GM23338 (cell line): ENCODE measurements around the gene TRIM24. TPM values are rescaled to one million over a fixed set of nuclear protein-coding genes. Genes with fewer than 3 reads are reported as not detected.

Source experiments
- ATAC-seq: fragments of 200-7000 bp; cut with Tn5 transposase; 3 replicates; pipeline ENCODE4 v1.9.1; 2020
- DNase-seq: peaks from one replicate; pipeline ENCODE4 v3.0.0-alpha.2; 2015; ENCODE audit warnings: low spot score
- H2AFZ ChIP-seq: fragments of 200-600 bp; sonication (generic); 2 replicates; pipeline ENCODE4 v1.8.0; 2016; ENCODE audit warnings: antibody characterized with exemption, mild to moderate bottlenecking, moderate library complexity
- H3F3A ChIP-seq: fragments of 200-600 bp; sonication (generic); replicated peaks from 2 replicates; pipeline ENCODE4 v1.8.0; 2017; ENCODE audit warnings: antibody characterized with exemption, mixed run types, low read depth
- H3K27ac ChIP-seq: fragments of 200-600 bp; sonication (generic); 2 replicates; pipeline ENCODE4 v1.6.1; 2016; ENCODE audit warnings: low read depth
- H3K27me3 ChIP-seq: fragments of 200-600 bp; sonication (generic); 2 replicates; pipeline ENCODE4 v1.8.0; 2016; ENCODE audit warnings: mild to moderate bottlenecking, mixed run types, moderate library complexity; ENCODE audit not compliant: insufficient read depth
- H3K36me3 ChIP-seq: fragments of 200-600 bp; sonication (generic); 2 replicates; pipeline ENCODE4 v1.8.0; 2016; ENCODE audit warnings: mild to moderate bottlenecking; ENCODE audit not compliant: insufficient read depth
- H3K4me1 ChIP-seq: fragments of 200-600 bp; sonication (generic); 2 replicates; pipeline ENCODE4 v1.8.0; 2016; ENCODE audit warnings: mild to moderate bottlenecking, moderate library complexity; ENCODE audit not compliant: insufficient read depth
- H3K4me2 ChIP-seq: fragments of 200-600 bp; sonication (generic); 2 replicates; pipeline ENCODE4 v1.7.1; 2017; ENCODE audit warnings: mixed run types
- H3K4me3 ChIP-seq: fragments of 200-600 bp; sonication (generic); 2 replicates; pipeline ENCODE4 v1.6.1; 2016; ENCODE audit warnings: mixed run types
- H3K79me2 ChIP-seq: fragments of 200-600 bp; sonication (generic); replicated peaks from 2 replicates; pipeline ENCODE4 v1.8.0; 2017; ENCODE audit warnings: mild to moderate bottlenecking; ENCODE audit not compliant: insufficient read depth
- H3K9me2 ChIP-seq: fragments of 200-600 bp; sonication (generic); 2 replicates; pipeline ENCODE4 v1.8.0; 2017; ENCODE audit not compliant: insufficient read depth
- H4K20me1 ChIP-seq: fragments of 200-600 bp; sonication (generic); replicated peaks from 2 replicates; pipeline ENCODE4 v1.8.0; 2017; ENCODE audit warnings: mild to moderate bottlenecking; ENCODE audit not compliant: insufficient read depth
- H3K27ac Mint-ChIP-seq: 2 replicates; pipeline ENCODE4 v1.8.0; 2020; ENCODE audit warnings: inconsistent platforms, mild to moderate bottlenecking, moderate library complexity, mixed read lengths
- H3K27me3 Mint-ChIP-seq: 3 replicates; pipeline ENCODE4 v1.8.0; 2022; ENCODE audit warnings: low read depth, mild to moderate bottlenecking, moderate library complexity, mixed read lengths, inconsistent platforms; ENCODE audit not compliant: insufficient read depth, poor library complexity
- H3K36me3 Mint-ChIP-seq: 3 replicates; pipeline ENCODE4 v1.8.0; 2021; ENCODE audit warnings: low read depth, mild to moderate bottlenecking, inconsistent platforms, moderate library complexity, mixed read lengths
- H3K4me1 Mint-ChIP-seq: 3 replicates; pipeline ENCODE4 v1.8.0; 2020; ENCODE audit warnings: mild to moderate bottlenecking, inconsistent platforms, mixed read lengths
- H3K4me3 Mint-ChIP-seq: 3 replicates; pipeline ENCODE4 v1.8.0; 2021; ENCODE audit warnings: moderate library complexity, mild to moderate bottlenecking, inconsistent platforms, mixed read lengths
- H3K9me3 Mint-ChIP-seq: 3 replicates; pipeline ENCODE4 v1.8.0; 2020; ENCODE audit warnings: moderate library complexity, mild to moderate bottlenecking, inconsistent platforms, mixed read lengths
- EZH2 ChIP-seq: fragments of 200-600 bp; sonication (generic); IDR thresholded peaks from one replicate; pipeline ENCODE4 v1.8.0; 2017; ENCODE audit warnings: antibody characterized with exemption, mild to moderate bottlenecking, low read depth; ENCODE audit not compliant: unreplicated experiment
- NANOG ChIP-seq: IDR thresholded peaks from 2 replicates; pipeline ENCODE4 v1.6.1; 2016; ENCODE audit warnings: antibody characterized with exemption, borderline replicate concordance
- POLR2AphosphoS5 ChIP-seq: IDR thresholded peaks from 2 replicates; pipeline ENCODE4 v1.6.1; 2016; ENCODE audit warnings: antibody characterized with exemption, low read depth
- polyA plus RNA-seq: library from polyadenylated mRNA; unstranded; fragments of >200 nt; fragmentation: Nextera tagmentation; extraction: Ambion mirVana; gene quantifications from 2 replicates; pipeline ENCODE4 v1.2.1, GENCODE V29; 2016
- total RNA-seq: library from RNA; depleted of rRNA; stranded (reverse); fragments of >200 nt; shearing (Covaris generic); gene quantifications from 2 replicates; pipeline ENCODE4 v1.2.3, GENCODE V29; 2014
- TF ChIP-seq, protein P1 (sequence below): fragments of 250-450 bp; sonication (Bioruptor Pico); IDR thresholded peaks from 2 replicates; pipeline ENCODE4 v1.5.0; 2020; ENCODE audit warnings: mild to moderate bottlenecking, moderate library complexity

Gene TRIM24
- total and polyA plus RNA-seq, 2 experiments from 2014 or later = 67.0 to 120 TPM

DNA sequence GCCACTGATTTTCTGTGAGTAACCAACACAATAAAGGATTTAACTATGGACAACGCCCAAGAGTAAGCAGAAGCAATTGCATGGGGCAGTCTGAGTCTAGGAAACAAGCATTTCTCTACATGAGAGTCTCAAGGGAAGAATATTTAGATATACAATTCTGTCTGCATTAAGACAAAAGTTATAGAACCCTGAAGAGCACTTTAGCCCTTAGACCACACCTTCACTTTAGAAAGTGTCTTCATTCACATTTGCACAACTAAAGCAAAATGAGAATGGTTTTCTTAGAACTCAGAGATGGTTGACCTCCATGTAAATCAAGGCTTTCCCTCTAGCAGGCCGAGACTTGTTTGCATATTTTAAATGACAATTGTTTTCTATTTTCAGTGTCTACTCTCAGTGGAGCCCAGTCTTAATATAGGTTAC lies 25.5 kb upstream of the TRIM24 start:
- Mint-ChIP-seq H3K9me3 (peaks cover 58% of the 10 kb centered on the region), H3K4me3 (no peak overlapping the region), H3K27ac (no peak overlapping the region), H3K27me3 (peaks cover 1% of the 10 kb centered on the region), H3K36me3 (peaks cover 60% of the 10 kb centered on the region), H3K4me1 (peaks cover 15% of the 10 kb centered on the region)
- no peaks in the 10 kb centered on the region for H3K79me2 ChIP-seq
- H3K4me1 ChIP-seq = peaks cover 27% of the 10 kb centered on the region
- peak overlapping the region; percentile 24; the same call in 1 of the 2 replicates for H3K4me3 ChIP-seq
- DNase-seq (peak; percentile 18), ATAC-seq (peak; percentile 39; the same call in 1 of the 3 replicates)
- TF ChIP-seq NANOG (0 out of 2 replicates have a peak, but pooled peaks have one; percentile 23), POLR2AphosphoS5 (no peak)
- TF ChIP-seq, protein P1, sequence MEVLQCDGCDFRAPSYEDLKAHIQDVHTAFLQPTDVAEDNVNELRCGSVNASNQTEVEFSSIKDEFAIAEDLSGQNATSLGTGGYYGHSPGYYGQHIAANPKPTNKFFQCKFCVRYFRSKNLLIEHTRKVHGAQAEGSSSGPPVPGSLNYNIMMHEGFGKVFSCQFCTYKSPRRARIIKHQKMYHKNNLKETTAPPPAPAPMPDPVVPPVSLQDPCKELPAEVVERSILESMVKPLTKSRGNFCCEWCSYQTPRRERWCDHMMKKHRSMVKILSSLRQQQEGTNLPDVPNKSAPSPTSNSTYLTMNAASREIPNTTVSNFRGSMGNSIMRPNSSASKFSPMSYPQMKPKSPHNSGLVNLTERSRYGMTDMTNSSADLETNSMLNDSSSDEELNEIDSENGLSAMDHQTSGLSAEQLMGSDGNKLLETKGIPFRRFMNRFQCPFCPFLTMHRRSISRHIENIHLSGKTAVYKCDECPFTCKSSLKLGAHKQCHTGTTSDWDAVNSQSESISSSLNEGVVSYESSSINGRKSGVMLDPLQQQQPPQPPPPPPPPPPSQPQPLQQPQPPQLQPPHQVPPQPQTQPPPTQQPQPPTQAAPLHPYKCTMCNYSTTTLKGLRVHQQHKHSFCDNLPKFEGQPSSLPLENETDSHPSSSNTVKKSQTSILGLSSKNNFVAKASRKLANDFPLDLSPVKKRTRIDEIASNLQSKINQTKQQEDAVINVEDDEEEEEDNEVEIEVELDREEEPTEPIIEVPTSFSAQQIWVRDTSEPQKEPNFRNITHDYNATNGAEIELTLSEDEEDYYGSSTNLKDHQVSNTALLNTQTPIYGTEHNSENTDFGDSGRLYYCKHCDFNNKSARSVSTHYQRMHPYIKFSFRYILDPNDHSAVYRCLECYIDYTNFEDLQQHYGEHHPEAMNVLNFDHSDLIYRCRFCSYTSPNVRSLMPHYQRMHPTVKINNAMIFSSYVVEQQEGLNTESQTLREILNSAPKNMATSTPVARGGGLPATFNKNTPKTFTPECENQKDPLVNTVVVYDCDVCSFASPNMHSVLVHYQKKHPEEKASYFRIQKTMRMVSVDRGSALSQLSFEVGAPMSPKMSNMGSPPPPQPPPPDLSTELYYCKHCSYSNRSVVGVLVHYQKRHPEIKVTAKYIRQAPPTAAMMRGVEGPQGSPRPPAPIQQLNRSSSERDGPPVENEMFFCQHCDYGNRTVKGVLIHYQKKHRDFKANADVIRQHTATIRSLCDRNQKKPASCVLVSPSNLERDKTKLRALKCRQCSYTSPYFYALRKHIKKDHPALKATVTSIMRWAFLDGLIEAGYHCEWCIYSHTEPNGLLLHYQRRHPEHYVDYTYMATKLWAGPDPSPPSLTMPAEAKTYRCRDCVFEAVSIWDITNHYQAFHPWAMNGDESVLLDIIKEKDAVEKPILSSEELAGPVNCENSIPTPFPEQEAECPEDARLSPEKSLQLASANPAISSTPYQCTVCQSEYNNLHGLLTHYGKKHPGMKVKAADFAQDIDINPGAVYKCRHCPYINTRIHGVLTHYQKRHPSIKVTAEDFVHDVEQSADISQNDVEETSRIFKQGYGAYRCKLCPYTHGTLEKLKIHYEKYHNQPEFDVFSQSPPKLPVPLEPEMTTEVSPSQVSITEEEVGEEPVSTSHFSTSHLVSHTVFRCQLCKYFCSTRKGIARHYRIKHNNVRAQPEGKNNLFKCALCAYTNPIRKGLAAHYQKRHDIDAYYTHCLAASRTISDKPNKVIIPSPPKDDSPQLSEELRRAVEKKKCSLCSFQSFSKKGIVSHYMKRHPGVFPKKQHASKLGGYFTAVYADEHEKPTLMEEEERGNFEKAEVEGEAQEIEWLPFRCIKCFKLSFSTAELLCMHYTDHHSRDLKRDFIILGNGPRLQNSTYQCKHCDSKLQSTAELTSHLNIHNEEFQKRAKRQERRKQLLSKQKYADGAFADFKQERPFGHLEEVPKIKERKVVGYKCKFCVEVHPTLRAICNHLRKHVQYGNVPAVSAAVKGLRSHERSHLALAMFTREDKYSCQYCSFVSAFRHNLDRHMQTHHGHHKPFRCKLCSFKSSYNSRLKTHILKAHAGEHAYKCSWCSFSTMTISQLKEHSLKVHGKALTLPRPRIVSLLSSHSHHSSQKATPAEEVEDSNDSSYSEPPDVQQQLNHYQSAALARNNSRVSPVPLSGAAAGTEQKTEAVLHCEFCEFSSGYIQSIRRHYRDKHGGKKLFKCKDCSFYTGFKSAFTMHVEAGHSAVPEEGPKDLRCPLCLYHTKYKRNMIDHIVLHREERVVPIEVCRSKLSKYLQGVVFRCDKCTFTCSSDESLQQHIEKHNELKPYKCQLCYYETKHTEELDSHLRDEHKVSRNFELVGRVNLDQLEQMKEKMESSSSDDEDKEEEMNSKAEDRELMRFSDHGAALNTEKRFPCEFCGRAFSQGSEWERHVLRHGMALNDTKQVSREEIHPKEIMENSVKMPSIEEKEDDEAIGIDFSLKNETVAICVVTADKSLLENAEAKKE (CRISPR knock-in tag) = 0 out of 2 replicates have a peak, but pooled peaks have one; percentile 11
- no peaks in the 10 kb centered on the region for H3K27me3 ChIP-seq
- no peak overlapping the region for H2AFZ ChIP-seq
- H3F3A ChIP-seq = 0 out of 2 replicates have a peak, but pooled peaks cover 3% of the 10 kb centered on the region
- H3K9me2 ChIP-seq = no peaks in the 10 kb centered on the region; the same call in 1 of the 2 replicates
- H3K36me3 ChIP-seq = peaks cover 16% of the 10 kb centered on the region
- H3K27ac ChIP-seq = peak overlapping the region; percentile 69
- H3K4me2 ChIP-seq = no peak overlapping the region; the same call in none of the 2 replicates
- no peaks in the 10 kb centered on the region for H4K20me1 ChIP-seq

GRCh38 chr7:138435231-138435919 lies 24.7 kb upstream of the TRIM24 start:
- peaks cover 15% of the 10 kb centered on the region for H3K4me1 Mint-ChIP-seq
- Histone ChIP-seq H3K27ac (peak overlapping the region; percentile 26; the same call in 1 of the 2 replicates), H3K4me1 (peaks cover 27% of the 10 kb centered on the region), H3K9me2 (no peaks in the 10 kb centered on the region; the same call in 1 of the 2 replicates), H3K4me3 (peak overlapping the region; percentile 24; the same call in 1 of the 2 replicates), H3K79me2 (no peaks in the 10 kb centered on the region), H3F3A (0 out of 2 replicates have a peak, but pooled peaks cover 3% of the 10 kb centered on the region), H3K4me2 (no peak overlapping the region; the same call in none of the 2 replicates), H3K27me3 (no peaks in the 10 kb centered on the region), H4K20me1 (no peaks in the 10 kb centered on the region), H2AFZ (no peak overlapping the region), H3K36me3 (peaks cover 10% of the 10 kb centered on the region)
- ATAC-seq (no peak), DNase-seq (no peak)
- H3K36me3 Mint-ChIP-seq = peaks cover 52% of the 10 kb centered on the region
- peaks cover 1% of the 10 kb centered on the region for H3K27me3 Mint-ChIP-seq
- H3K9me3 Mint-ChIP-seq = peaks cover 51% of the 10 kb centered on the region
- no peak overlapping the region; the same call in 2 of the 3 replicates for H3K4me3 Mint-ChIP-seq
- H3K27ac Mint-ChIP-seq = no peak overlapping the region
- TF ChIP-seq NANOG (no peak), EZH2 (no peak)
